NB4 (cell line): ENCODE data around the gene SCAPER.
A peak's percentile ranks its signal among the peaks of the same experiment; 100 is the strongest.

ENCODE experiments used
- DNase-seq: peaks from one replicate; pipeline ENCODE4 v3.0.0; 2010; ENCODE audit warnings: low read depth
- H3K4me3 ChIP-seq: one replicate; pipeline ENCODE4 v1.5.1; 2011; ENCODE audit warnings: mild to moderate bottlenecking, low read depth, low read length, moderate library complexity
- MYC ChIP-seq: IDR thresholded peaks from 2 replicates; pipeline ENCODE4 v1.6.1; 2011; ENCODE audit warnings: low read depth, low read length
- POLR2A ChIP-seq: IDR thresholded peaks from 2 replicates; pipeline ENCODE4 v1.6.1; 2011; ENCODE audit warnings: mild to moderate bottlenecking; ENCODE audit not compliant: insufficient read length; ENCODE audit errors: extremely low read depth
- TF ChIP-seq, protein P1 (sequence below): IDR thresholded peaks from 2 replicates; pipeline ENCODE4 v1.6.1; 2011; ENCODE audit warnings: low read depth, low read length
- TF ChIP-seq, protein P2 (sequence below): IDR thresholded peaks from one replicate; pipeline ENCODE4 v1.5.1; 2012; ENCODE audit warnings: low read depth, low read length

SCAPER gene

GRCh38 chr15:76668900-76669299, 236.2 kb downstream of the SCAPER start:
- no peak overlapping the region for H3K4me3 ChIP-seq
- TF ChIP-seq, protein P1, sequence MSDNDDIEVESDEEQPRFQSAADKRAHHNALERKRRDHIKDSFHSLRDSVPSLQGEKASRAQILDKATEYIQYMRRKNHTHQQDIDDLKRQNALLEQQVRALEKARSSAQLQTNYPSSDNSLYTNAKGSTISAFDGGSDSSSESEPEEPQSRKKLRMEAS, result no peak
- TF ChIP-seq, protein P2, sequence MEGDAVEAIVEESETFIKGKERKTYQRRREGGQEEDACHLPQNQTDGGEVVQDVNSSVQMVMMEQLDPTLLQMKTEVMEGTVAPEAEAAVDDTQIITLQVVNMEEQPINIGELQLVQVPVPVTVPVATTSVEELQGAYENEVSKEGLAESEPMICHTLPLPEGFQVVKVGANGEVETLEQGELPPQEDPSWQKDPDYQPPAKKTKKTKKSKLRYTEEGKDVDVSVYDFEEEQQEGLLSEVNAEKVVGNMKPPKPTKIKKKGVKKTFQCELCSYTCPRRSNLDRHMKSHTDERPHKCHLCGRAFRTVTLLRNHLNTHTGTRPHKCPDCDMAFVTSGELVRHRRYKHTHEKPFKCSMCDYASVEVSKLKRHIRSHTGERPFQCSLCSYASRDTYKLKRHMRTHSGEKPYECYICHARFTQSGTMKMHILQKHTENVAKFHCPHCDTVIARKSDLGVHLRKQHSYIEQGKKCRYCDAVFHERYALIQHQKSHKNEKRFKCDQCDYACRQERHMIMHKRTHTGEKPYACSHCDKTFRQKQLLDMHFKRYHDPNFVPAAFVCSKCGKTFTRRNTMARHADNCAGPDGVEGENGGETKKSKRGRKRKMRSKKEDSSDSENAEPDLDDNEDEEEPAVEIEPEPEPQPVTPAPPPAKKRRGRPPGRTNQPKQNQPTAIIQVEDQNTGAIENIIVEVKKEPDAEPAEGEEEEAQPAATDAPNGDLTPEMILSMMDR, result no peak
- TF ChIP-seq POLR2A (no peak), MYC (no peak)
- no peak for DNase-seq

DNA sequence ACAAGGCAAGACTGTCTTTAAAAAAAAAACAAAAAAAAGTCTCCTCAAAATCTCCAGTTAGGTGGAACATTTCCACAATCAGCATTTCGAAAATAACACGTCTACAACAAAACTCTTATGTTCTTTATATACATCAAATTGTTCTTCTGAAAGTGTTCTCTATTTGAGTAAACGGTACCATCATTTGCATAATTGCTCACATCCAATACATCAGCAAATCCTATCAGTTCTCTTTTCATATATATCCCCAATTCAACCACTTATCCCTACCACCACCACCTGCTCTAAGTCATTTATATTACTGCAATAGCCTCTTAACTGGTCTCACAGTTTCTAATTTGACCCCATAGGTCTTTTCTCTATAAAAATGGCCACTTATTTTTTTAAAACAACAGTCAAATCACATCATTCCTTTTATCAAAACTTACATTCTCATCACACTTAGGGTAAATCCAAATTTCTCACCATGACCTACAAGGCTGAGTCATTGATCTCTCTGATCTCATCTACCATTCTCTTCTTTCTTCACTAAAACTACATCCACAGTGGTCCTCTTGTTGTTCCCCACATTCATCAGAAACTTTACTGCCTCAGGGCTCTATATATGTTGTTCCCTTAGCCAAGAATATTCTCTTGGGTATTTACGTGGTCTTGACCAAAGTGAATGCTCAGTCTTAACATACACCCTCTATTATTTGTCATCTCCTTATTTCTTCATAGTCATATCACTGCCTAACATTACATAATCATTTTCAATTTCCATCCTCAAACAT, 237.0 kb downstream of the SCAPER start:
- peak; percentile 20 for DNase-seq
- TF ChIP-seq MYC, result no peak
- no peak for TF ChIP-seq POLR2A
- TF ChIP-seq, protein P1, result no peak
- TF ChIP-seq, protein P2, result no peak
- no peak overlapping the region for H3K4me3 ChIP-seq

GRCh38 chr15:76664895-76665294, 240.2 kb downstream of the SCAPER start:
- no peak overlapping the region for H3K4me3 ChIP-seq
- no peak for DNase-seq
- TF ChIP-seq, protein P1, result no peak
- TF ChIP-seq MYC (no peak), POLR2A (no peak)
- TF ChIP-seq, protein P2, result no peak

DNA sequence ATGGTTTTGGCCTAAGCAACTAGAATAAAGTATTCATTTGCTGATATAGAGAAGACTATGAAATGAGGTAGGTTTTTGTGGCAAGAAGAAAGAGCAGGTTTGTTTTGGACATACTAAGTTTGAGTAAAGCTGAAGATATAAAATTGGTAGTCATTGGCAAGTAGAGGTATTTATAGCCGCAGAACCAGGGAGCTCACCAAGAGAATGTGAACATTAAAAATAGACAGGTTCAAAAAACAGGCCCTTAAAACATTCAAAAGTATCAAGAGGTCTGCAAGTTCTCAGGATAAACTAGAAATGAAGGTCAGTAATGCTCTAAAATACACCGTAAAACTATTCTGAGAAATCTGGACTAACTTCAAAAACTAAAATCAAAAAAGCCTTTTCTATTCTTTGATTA, 240.7 kb downstream of the SCAPER start:
- no peak overlapping the region for H3K4me3 ChIP-seq
- DNase-seq, result no peak
- TF ChIP-seq, protein P1, result no peak
- TF ChIP-seq MYC (no peak), POLR2A (no peak)
- TF ChIP-seq, protein P2, result no peak

DNA sequence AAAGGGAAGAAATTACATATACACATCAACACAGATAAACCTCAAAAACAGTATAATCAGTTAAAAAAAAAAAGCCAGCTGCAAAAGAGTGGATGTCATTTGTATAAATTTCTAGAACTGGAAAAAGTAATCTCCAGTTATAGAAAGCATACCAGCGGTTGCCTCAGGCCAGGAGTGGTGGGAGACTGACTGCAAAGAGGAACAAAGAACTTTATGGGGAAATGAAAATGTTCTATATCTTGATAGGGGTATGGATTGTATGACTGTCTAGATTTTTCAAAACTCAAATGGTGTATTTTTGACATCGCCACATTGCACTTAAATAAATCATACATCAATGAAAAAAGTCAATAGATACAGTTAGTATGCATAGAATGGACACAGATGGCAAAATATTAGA, 241.6 kb downstream of the SCAPER start:
- TF ChIP-seq, protein P2, result no peak
- TF ChIP-seq, protein P1, result no peak
- H3K4me3 ChIP-seq, result no peak overlapping the region
- DNase-seq, result no peak
